ENCODE data around the gene HELZ2.

HELZ2 gene

GRCh38 chr20:63619086-63619485 lies 45.0 kb upstream of the HELZ2 start:
- TF ChIP-seq POLR2AphosphoS5 (IDR thresholded peaks at IDR 0.05; ENCODE audit: low read depth, low read length): no peak
- TF ChIP-seq SIN3A (IDR thresholded peaks at IDR 0.05; ENCODE audit: borderline replicate concordance, insufficient read depth, low read length): no peak
- no peak for TF ChIP-seq REST (IDR thresholded peaks at IDR 0.05; ENCODE audit: insufficient read depth in 1 of 2, low read depth in 2 of 2, low read length in 2 of 2)
- no peak for TF ChIP-seq TAF1 (IDR thresholded peaks at IDR 0.05; ENCODE audit: borderline replicate concordance, insufficient read depth, low read length)

- no peak for TF ChIP-seq REST (IDR thresholded peaks at IDR 0.05; ENCODE audit: insufficient read depth in 1 of 2, low read depth in 2 of 2, low read length in 2 of 2)
- TF ChIP-seq FOXP2 (optimal IDR thresholded peaks at IDR 0.05; ENCODE audit: borderline replicate concordance, extremely low read depth, extremely low read length, insufficient read depth): no peak
- no peak for TF ChIP-seq POLR2AphosphoS5 (IDR thresholded peaks at IDR 0.05; ENCODE audit: low read depth, low read length)
- no peak for TF ChIP-seq TAF1 (IDR thresholded peaks at IDR 0.05; ENCODE audit: borderline replicate concordance, insufficient read depth, low read length)
- no peak for TF ChIP-seq SIN3A (IDR thresholded peaks at IDR 0.05; ENCODE audit: borderline replicate concordance, insufficient read depth, low read length)
Observed at GRCh38 chr20:63618291-63618980, 44.4 kb upstream of the HELZ2 start.

GRCh38 chr20:63617876-63618265 lies 43.8 kb upstream of the HELZ2 start:
- TF ChIP-seq FOXP2 (optimal IDR thresholded peaks at IDR 0.05; ENCODE audit: borderline replicate concordance, extremely low read depth, extremely low read length, insufficient read depth): no peak
- no peak for TF ChIP-seq REST (IDR thresholded peaks at IDR 0.05; ENCODE audit: insufficient read depth in 1 of 2, low read depth in 2 of 2, low read length in 2 of 2)
- TF ChIP-seq POLR2AphosphoS5 (IDR thresholded peaks at IDR 0.05; ENCODE audit: low read depth, low read length): no peak
- no peak for TF ChIP-seq SIN3A (IDR thresholded peaks at IDR 0.05; ENCODE audit: borderline replicate concordance, insufficient read depth, low read length)
- TF ChIP-seq TAF1 (IDR thresholded peaks at IDR 0.05; ENCODE audit: borderline replicate concordance, insufficient read depth, low read length): no peak

GRCh38 chr20:63617092-63617875 lies 43.2 kb upstream of the HELZ2 start:
- TF ChIP-seq TAF1 (IDR thresholded peaks at IDR 0.05; ENCODE audit: borderline replicate concordance, insufficient read depth, low read length): no peak
- TF ChIP-seq POLR2AphosphoS5 (IDR thresholded peaks at IDR 0.05; ENCODE audit: low read depth, low read length): no peak
- no peak for TF ChIP-seq FOXP2 (optimal IDR thresholded peaks at IDR 0.05; ENCODE audit: borderline replicate concordance, extremely low read depth, extremely low read length, insufficient read depth)

- TF ChIP-seq SIN3A (IDR thresholded peaks at IDR 0.05; ENCODE audit: borderline replicate concordance, insufficient read depth, low read length) (no peak), REST (IDR thresholded peaks at IDR 0.05; ENCODE audit: insufficient read depth in 1 of 2, low read depth in 2 of 2, low read length in 2 of 2) (no peak), POLR2AphosphoS5 (IDR thresholded peaks at IDR 0.05; ENCODE audit: low read depth, low read length) (no peak), TAF1 (IDR thresholded peaks at IDR 0.05; ENCODE audit: borderline replicate concordance, insufficient read depth, low read length) (no peak), FOXP2 (optimal IDR thresholded peaks at IDR 0.05; ENCODE audit: borderline replicate concordance, extremely low read depth, extremely low read length, insufficient read depth) (no peak)
Observed at GRCh38 chr20:63612276-63612931, 38.4 kb upstream of the HELZ2 start.

All from PFSK-1 (cell line).